Omental fat pad (tissue), 4 donors: ENCODE measurements around the gene GRIK3. TPM values are rescaled to one million over a fixed set of nuclear protein-coding genes. Genes with fewer than 3 reads are reported as not detected.

Experiments used
- ATAC-seq: fragments of 150-250 bp; one replicate; pipeline ENCODE4 v1.9.1; 2016; ENCODE audit warnings: mild to moderate bottlenecking, moderate library complexity; ENCODE audit not compliant: low FRiP score
- DNase-seq: peaks from one replicate; pipeline ENCODE4 v3.0.0-alpha.2; 2019; ENCODE audit warnings: low spot score
- total RNA-seq, 4 donors: library from RNA; depleted of rRNA; stranded (reverse); fragments of >200 nt; gene quantifications; one replicate each; pipeline ENCODE4 v1.1.0, GENCODE V29; 2016
- TF ChIP-seq, protein P1 (sequence below), 3 donors: fragments of 450-650 bp; IDR thresholded peaks; one replicate each; pipeline ENCODE4 v1.5.1; 2016 to 2017; ENCODE audit warnings: antibody characterized with exemption in 3 of 3, mild to moderate bottlenecking in 3 of 3, moderate library complexity in 2 of 3

GRIK3 gene
- total RNA-seq, 4 donors from 2014 or later = 0.09 to 0.79 TPM; not detected in 2

DNA sequence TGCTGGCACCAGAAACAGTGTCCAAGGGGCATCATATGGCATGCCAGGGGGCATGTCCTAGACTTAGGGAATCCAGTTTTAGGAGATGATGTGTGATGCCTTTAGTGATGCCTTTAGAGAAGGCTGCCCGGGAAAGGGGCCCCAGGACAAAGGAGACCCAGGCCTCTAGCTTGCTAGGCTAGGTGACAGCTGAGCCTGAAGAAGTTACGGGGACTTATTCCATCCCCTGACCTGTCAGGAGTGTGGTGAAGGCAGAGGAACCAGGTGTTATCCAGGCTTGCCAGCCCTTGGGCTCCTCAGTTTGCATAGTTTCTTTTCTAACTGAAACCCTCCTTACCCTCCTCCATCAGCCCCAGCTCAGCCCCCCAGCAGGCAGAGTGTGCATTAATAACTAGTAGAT is 281.9 kb downstream of the GRIK3 start:
- TF ChIP-seq, protein P1, sequence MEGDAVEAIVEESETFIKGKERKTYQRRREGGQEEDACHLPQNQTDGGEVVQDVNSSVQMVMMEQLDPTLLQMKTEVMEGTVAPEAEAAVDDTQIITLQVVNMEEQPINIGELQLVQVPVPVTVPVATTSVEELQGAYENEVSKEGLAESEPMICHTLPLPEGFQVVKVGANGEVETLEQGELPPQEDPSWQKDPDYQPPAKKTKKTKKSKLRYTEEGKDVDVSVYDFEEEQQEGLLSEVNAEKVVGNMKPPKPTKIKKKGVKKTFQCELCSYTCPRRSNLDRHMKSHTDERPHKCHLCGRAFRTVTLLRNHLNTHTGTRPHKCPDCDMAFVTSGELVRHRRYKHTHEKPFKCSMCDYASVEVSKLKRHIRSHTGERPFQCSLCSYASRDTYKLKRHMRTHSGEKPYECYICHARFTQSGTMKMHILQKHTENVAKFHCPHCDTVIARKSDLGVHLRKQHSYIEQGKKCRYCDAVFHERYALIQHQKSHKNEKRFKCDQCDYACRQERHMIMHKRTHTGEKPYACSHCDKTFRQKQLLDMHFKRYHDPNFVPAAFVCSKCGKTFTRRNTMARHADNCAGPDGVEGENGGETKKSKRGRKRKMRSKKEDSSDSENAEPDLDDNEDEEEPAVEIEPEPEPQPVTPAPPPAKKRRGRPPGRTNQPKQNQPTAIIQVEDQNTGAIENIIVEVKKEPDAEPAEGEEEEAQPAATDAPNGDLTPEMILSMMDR (IDR thresholded peaks at IDR 0.05) = no peak
- no peak for ATAC-seq
- DNase-seq = no peak

DNA sequence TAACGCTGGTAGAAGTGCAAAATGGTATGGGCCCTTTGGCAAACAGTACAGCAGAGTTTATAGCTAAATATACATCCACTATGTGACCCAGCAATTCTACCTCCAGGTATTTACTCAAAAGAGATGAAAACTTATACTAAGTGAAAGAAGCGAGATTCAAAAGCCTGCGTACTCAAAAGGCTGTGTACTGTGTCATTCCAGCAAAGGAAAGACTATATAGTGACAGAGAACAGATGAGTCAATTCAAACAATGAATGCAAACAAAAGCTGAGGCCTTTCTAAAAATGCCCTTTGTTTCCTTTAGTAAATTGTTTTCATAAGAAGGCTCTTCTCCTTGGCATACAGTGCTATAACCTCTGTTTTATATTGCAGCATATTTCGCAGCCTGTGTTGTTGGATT is 282.8 kb downstream of the GRIK3 start:
- DNase-seq (no peak), ATAC-seq (no peak)

DNA sequence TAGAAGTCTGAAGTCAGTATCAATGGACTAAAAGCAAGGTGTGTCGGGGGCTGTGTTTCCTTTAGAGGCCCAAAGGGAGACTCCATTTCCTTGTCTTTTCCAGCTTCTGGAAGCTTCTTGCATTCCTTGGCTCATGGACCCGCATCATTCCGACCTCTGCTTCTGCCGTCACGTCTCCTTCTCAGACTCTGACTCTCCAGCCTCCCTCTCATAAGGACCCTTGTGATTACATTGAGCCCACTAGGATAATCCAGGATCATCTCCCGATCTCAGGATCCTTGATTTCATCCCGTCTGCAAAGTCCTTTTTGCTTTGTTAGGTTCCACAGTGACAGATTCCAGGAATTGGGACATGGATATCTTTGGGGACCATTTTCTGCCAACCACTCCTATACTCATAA is 285.8 kb downstream of the GRIK3 start:
- no peak for ATAC-seq
- TF ChIP-seq, protein P1 (IDR thresholded peaks at IDR 0.05) = no peak
- no peak for DNase-seq

More for the DNA sequence above, 282.8 kb downstream of the GRIK3 start:
- TF ChIP-seq, protein P1 (IDR thresholded peaks at IDR 0.05) = no peak
